Amniotic epithelial cell (primary cell): ENCODE measurements around the gene BMERB1.
"Not testable (repeated sequence)": the region's sequence is repeated elsewhere in the genome, so short reads cannot be mapped to it uniquely, and the experiment has no call there.

ENCODE experiments used
- DNase-seq: peaks from one replicate; pipeline ENCODE4 v3.0.0-alpha.2; 2010; ENCODE audit warnings: low read depth

Gene BMERB1

GRCh38 chr16:15461376-15461775 is 27.0 kb downstream of the BMERB1 start:
- DNase-seq, result no peak

GRCh38 chr16:15464401-15465186 is 30.2 kb downstream of the BMERB1 start:
- DNase-seq, result no peak

GRCh38 chr16:15466131-15466530 is 31.7 kb downstream of the BMERB1 start:
- no peak for DNase-seq

- peak; percentile 29 for DNase-seq
Observed at GRCh38 chr16:15466886-15467781, 32.7 kb downstream of the BMERB1 start.

GRCh38 chr16:15476971-15477370 is 42.6 kb downstream of the BMERB1 start:
- not testable (repeated sequence) for DNase-seq

- no peak for DNase-seq
Observed at GRCh38 chr16:15477802-15478201, 43.4 kb downstream of the BMERB1 start.

- peak; percentile 93 for DNase-seq
Observed at GRCh38 chr16:15482068-15482747, 47.8 kb downstream of the BMERB1 start.

GRCh38 chr16:15482748-15483298 is 48.4 kb downstream of the BMERB1 start:
- no peak for DNase-seq

- no peak for DNase-seq
Observed at GRCh38 chr16:15483857-15484256, 49.5 kb downstream of the BMERB1 start.

- peak; percentile 68 for DNase-seq
Observed at GRCh38 chr16:15484662-15485061, 50.3 kb downstream of the BMERB1 start.

GRCh38 chr16:15485175-15485574 is 50.8 kb downstream of the BMERB1 start:
- no peak for DNase-seq

GRCh38 chr16:15486661-15487060 is 52.3 kb downstream of the BMERB1 start:
- DNase-seq, result no peak

- no peak for DNase-seq
Observed at GRCh38 chr16:15487336-15488284, 53.2 kb downstream of the BMERB1 start.

GRCh38 chr16:15489016-15489415 is 54.6 kb downstream of the BMERB1 start:
- no peak for DNase-seq

GRCh38 chr16:15490123-15490711 is 55.8 kb downstream of the BMERB1 start:
- DNase-seq, result no peak

- no peak for DNase-seq
Observed at GRCh38 chr16:15491411-15491810, 57.0 kb downstream of the BMERB1 start.

- DNase-seq, result no peak
Observed at GRCh38 chr16:15492091-15492740, 57.8 kb downstream of the BMERB1 start.

GRCh38 chr16:15493466-15494180 is 59.2 kb downstream of the BMERB1 start:
- DNase-seq, result peak; percentile 63

- DNase-seq, result no peak
Observed at GRCh38 chr16:15494236-15494635, 59.8 kb downstream of the BMERB1 start.
